GM18907 (cell line): ENCODE results near the gene THBS4.

Experiments
- ATAC-seq: cut with Tn5 transposase; IDR thresholded peaks from one replicate; pipeline ENCODE4 v1.9.1; 2021; ENCODE audit warnings: mild to moderate bottlenecking, moderate library complexity; ENCODE audit not compliant: unreplicated experiment

Gene THBS4

DNA sequence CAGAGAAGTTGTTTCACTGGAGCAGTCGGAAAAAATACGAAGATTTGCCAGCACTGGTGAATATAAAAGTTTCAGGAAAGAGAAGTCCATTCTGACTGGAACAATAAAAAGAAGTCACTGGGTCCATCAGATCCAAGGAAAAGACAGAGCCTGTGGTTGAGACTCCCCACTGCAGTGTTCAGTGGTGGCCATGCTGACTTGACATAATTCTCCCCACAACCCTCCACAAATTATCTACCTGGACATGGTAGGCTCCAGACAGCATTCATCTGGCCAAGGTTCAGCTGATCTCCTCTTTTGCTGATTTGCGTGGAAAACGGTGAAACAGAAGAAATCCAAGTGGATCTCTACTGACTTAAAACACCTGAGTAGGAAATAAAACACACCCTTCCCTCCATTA is 8.0 kb downstream of the THBS4 start:
- ATAC-seq = no peak

DNA sequence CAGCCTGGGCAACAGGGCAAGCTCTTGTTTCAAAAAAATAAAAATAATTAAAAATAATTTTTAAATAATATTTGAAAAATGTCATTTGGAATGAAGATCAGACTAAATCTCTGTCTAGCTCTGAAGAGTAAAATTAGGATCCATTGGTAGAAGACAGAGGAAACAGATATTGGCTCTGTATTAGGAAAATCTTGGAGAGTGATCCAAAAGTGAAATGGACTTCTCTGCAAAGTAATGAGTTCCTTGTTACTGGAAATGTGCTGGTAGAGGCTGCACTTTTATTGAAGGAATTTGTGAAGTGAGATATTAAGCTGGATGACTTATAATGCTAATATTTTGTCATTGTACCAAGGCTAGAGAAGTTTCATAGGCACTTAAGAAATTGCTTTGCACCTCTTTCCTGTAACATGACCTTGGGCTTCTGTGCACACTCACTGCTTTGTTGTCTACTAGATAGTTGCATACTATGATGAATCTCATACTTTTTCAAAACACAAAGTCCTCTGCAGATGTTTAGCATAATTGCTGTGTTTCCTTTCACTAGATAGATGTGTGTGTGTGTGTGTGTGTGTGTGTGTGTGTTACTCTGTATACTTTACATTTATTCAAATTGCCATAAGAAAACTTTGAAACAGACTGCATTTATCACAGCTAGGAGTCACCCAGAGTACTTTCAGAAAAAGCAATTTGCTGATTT is 13.1 kb downstream of the THBS4 start:
- ATAC-seq = no peak

DNA sequence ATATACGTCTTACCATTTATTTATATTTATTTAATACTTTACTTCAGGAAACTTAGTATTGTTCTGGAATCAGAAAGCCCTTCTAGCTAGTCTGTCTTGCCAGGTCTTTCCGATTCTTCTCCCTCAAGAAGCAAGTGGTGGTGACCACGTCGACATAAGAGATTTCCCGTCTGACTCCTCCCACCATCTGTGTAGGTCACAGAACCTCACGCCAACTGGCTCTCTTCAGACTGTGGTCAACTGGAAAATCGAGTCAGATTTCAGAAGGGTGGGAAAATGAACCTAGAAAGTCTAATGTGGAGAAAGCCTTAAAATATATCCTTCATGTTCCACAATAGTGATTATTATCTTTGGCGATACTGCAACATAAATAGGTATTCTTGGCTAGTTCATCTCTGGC is 17.3 kb downstream of the THBS4 start:
- no peak for ATAC-seq

DNA sequence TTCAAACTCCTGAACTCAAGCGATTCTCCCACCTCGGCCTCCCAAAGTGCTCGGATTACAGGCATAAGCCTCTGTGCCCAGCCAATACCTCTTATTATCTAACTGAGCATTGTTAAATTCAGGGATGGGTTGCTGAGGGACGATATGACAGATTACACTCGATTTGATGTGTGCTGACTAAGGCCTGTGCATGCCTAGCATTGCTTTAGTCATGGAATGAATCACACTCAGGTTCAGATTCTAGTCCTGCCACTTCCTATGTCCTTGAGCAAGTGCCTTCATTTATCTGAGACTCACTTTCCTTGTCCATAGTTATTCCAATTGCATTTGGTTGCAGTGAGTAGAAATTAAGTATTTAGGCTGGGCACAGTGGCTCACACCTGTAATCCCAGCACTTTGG is 19.5 kb downstream of the THBS4 start:
- ATAC-seq = no peak

DNA sequence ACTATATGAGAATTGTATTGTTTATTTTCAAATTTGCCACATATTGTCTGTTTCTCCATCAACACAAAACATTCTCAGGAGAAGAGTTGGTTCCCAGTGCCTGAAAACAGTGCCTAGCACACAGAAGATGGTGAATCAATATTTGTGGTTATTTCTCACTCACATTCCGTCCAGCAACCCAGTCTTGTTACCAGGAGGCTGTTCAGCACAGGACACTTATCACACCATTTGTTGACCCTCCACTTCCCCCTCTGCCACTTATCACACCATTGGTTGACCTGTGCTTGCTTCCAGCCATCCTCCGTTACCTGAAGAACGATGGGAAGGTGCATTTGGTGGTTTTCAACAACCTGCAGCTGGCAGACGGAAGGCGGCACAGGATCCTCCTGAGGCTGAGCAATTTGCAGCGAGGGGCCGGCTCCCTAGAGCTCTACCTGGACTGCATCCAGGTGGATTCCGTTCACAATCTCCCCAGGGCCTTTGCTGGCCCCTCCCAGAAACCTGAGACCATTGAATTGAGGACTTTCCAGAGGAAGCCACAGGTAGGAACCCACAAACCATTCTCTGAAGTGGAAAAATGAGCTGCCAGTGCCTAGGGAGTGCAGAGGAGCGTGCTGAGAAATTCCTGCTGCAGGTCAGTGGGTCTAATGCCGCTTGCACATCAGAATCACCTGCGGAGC is 20.5 kb downstream of the THBS4 start:
- ATAC-seq = no peak

DNA sequence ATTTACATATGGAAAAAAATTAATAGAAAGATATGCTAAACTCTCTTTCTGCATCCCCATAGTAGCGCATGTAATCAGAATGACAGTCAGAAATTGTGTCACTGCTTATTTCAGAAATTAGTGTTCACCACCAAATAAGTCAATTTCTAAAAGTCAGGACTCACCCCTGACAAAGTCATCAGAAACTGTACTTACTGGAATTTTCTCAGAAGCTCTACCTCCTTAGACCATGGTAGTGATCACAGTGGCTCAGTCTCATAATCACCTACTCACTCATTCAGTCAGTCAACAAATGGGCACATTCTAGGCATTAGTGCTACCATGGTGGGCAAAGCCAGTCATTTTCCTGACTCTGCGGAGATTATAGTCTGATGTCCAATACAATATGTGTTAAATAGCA is 22.0 kb downstream of the THBS4 start:
- ATAC-seq = no peak

DNA sequence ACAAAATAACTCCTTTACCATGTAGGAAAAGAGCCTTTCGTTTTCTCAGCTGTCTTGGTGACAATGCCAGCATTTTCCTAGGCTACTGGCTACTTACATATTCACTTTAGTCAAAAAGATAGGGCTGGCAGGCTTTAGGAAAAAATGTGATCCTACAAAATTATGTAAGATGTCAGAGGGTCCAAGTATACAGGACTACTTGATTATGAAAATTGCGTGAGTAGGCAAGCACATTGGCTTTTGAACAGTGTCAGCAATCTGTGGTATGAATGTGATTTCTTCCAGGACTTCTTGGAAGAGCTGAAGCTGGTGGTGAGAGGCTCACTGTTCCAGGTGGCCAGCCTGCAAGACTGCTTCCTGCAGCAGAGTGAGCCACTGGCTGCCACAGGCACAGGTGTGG is 22.8 kb downstream of the THBS4 start:
- no peak for ATAC-seq

DNA sequence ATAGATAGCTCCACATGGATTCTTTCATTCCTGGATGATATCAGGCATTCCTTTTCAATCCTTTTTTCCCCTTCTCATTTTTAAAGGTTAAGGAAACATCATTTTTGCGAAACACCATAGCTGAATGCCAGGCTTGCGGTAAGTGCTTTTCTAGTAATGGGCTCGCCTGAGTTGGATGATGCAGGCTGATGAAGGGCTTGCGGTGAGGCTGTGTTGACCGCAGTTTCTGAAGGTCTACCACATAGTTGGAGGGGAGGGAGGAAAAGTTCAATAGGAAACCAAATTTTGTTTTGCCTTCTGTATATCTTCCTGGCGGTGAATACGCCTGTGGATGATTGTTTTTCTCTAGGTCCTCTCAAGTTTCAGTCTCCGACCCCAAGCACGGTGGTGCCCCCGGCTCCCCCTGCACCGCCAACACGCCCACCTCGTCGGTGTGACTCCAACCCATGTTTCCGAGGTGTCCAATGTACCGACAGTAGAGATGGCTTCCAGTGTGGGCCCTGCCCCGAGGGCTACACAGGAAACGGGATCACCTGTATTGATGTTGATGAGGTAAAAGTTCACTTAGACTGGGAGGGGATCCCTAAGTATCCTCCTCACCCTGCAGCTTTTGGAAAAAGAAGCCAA is 24.3 kb downstream of the THBS4 start:
- ATAC-seq = no peak

DNA sequence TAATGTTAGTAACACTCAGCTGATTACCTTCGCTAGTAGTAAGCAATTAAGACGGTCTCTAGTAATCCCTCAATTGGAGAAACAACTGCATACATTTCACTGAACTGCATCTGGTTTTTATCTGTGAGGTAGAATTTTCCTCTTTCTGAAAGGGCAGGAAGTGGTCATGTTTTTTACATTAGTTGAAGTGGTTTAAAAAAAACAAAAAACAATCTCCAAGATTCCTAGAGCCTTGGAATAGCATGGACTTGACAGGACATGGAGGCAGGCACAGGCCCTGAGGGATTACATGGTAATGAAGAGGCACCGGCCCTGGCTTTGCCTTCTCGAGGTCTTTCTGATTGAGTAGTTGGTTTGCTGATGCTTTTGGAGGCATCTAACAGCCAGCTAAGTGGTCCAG is 25.8 kb downstream of the THBS4 start:
- no peak for ATAC-seq

DNA sequence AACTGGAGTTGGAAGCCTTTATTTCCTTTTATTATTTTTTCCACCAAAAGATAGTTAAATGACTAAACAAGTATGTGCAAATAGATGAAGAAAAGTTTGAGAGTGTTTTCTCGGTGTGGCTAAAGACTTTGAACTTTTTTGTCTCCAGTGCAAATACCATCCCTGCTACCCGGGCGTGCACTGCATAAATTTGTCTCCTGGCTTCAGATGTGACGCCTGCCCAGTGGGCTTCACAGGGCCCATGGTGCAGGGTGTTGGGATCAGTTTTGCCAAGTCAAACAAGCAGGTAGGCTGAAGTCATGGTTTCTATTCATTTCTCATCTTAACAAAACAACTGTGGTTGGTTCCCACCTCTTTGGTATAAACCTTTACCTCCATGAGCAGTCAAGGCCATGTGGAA is 26.4 kb downstream of the THBS4 start:
- no peak for ATAC-seq

DNA sequence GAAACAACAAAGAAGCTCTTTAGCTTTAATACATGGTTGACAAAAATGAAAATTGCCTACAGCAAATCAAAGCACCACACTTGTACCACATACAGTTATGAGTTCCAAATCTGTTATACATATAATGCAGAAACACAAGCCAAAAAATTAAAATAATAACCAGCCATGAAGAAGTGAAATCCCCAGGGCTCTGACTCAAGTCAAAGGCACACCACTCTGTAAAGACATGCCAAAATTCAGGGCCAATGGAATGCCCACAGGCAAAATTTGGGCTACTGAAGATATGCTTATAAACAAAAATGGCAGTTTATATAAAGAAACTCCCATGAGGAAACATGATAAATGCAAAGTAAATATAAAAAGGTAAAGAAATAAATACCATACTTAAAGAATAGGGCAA is 29.0 kb downstream of the THBS4 start:
- ATAC-seq = no peak

DNA sequence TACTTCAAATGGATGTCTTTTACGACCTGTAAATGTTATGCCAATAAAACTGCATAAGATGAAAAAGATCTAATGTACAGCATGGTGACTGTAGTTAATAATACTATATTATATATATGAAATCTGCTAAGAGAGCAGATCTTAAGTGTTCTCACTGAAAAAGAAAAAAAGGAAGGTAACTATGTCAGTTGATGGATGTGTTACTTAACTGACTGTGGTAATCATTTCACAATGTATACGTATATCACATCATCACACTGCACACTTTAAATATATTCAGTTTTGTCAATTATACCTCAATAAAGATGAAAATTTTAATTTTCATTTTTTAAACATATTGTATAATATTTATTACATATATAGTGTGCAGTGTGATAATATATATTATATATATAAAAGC is 31.9 kb downstream of the THBS4 start:
- no peak for ATAC-seq

DNA sequence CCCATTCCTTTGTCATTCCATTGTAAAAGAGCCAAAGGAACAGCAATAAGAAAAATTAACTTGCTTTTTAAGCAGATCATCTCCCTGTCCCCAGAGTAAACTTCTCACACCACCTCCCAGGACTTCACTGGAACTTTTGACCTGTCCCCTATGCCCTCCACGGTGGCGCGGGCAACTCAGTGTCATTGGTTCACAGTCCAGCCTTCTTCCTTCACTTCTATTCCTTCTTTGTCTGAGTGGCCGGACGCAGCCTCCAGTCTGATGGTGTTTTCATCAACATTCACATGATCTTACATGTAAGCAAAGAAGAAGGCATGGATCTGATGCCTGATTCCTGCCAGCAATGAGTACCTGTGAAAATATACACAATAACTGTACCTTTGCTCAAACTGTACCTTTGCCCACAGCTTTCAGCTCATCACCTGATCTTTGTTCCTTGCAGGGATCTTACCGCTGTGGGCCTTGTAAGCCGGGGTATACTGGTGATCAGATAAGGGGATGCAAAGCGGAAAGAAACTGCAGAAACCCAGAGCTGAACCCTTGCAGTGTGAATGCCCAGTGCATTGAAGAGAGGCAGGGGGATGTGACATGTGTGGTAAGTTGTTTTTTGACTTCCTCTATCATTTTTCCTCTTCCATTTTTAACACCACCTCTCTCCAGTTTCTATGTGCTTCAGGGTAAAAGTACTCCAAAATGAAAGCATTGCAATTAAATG is 32.5 kb downstream of the THBS4 start:
- no peak for ATAC-seq

DNA sequence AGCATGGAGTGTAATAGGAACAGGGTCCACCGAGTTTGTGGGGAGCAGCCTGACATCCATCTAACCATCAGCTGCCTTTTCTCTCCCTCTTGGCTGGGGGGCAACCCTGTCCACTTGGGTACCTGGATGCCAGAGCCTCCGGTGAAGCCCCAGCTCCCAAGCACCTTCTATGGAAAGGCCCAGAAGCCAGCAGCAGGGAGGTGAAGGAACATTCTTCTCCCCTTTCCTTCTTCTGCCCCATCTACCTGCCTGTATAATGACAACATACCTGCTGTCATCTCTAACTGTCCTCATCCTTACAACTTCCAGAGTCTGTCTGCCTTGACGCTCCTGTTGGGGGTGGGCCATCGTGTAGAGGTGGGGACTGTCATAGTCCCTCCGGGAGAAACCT is 33.1 kb downstream of the THBS4 start:
- ATAC-seq = no peak

DNA sequence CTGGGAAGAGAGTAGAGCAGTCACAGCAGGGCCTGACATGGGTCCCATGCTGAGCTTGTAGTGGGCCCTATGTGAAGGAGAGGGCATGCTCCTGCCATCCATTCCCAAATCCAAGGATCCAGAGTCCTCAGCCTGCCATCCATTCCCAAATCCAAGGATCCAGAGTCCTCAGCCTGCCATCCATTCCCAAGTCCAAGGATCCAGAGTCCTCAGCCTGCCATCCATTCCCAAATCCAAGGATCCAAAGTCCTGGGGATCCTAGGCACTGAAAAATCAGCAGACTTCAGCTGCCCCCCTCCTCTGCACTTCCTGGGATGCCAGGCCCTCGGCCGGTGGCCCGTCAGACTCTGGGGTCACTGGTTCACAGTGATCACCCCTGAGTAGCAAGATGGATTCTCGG is 33.6 kb downstream of the THBS4 start:
- ATAC-seq = no peak

DNA sequence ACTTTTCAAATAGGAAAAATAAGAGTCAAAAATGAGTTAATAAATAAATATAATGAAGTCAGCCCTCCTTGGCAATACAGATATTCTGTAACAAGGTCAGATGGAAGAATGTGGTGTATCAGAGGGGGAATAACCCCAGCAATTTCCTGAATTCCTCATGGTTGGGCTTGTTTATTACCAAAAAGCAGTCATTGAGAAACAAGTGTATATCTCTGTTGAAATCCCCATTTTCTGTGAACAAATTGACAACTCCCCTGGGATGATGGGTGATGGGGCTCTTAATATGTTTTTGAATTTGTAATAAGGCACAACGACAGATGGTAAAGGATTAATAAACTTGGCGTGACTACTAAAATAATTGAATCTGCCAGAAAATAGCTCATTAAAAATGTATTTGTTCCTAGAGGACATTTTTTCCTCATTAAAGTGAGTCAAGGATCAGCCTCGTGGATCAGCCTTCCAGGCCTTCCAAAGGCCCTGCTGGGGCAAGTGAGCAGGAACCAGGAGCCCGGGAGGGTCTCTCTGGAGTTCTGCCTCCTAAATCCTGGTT is 34.2 kb downstream of the THBS4 start:
- no peak for ATAC-seq

DNA sequence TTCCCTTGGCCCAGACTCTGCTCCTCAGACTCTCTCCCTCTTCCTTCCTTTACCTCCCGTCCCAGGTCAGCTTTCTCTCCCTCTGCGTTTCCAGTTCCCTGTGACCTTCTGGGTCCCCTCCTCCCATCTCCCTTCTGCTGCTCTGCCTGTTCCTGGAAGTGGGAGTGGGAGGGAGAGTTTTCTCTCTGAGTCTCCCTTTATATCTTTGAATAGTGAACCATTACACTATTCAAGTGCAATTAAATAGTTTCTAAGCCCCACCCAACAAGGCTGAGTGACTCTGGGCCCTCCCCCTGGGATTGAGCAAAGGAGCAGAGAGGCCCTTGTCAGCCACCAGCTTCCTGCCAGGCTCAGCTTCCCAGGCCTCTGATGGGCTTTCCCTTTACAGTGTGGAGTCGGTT is 34.8 kb downstream of the THBS4 start:
- no peak for ATAC-seq

DNA sequence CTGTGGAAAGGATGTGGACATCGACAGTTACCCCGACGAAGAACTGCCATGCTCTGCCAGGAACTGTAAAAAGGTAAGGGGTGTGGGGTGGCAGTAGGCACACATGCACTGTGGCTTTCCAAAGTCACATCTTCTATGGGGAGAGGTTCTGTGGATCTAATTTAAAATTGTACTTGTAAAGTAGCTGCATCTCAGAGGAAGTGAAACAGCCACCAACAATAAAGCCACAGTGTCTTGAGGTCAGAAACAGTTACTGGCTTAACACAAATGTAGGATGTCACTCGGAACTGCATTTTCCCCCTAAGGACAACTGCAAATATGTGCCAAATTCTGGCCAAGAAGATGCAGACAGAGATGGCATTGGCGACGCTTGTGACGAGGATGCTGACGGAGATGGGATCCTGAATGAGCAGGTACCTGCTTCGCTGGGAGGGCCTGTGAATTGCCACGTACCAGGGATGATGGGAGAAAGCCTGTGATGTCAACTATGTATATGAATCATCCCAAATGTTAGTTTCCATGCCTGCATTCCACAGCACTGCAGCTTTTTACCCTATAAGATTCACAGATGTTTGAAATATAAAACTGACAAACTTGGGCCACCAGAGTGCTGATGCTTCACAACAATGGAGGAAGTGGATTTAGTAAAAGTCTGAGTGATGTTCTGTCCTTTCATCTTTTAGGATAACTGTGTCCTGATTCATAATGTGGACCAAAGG is 35.3 kb downstream of the THBS4 start:
- no peak for ATAC-seq

DNA sequence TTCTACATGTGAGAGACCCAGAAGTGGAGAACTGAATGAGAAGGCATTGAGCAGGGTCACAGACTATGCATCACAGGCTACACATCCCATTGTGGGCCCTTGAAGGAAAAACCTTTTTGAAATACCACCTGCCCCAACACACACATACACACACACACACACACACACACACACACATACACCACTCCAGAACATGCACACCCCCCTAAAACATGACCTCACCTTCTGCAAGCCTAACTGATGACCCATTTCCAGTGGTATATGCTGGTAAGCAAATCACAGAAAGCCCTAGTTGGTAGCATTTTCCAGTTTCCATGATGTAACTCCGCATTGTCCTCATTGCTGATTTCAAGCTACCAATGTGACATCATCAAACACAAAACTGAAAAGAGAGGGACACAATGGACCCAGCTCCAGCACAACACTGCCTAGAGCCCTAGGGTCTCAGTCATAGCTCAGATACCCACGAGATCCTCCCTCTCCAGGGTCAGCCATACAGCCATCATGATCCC is 36.4 kb downstream of the THBS4 start:
- no peak for ATAC-seq
